GM12872 (cell line): Measurements from ENCODE around the gene NEDD4L.

Experiments
- CTCF ChIP-seq: IDR thresholded peaks from 3 replicates; pipeline ENCODE4 v1.5.1; 2011; ENCODE audit warnings: low read depth, mild to moderate bottlenecking, low read length, moderate library complexity; ENCODE audit not compliant: insufficient read depth

Gene NEDD4L

GRCh38 chr18:58305792-58306191, 261.8 kb downstream of the NEDD4L start:
- TF ChIP-seq CTCF: no peak

GRCh38 chr18:58307441-58307840, 263.4 kb downstream of the NEDD4L start:
- TF ChIP-seq CTCF: no peak

- no peak for TF ChIP-seq CTCF
These were observed 264.4 kb downstream of the NEDD4L start for GRCh38 chr18:58308463-58308862.

- no peak for TF ChIP-seq CTCF
These were observed 265.1 kb downstream of the NEDD4L start for GRCh38 chr18:58309099-58309498.

GRCh38 chr18:58309610-58310239, 265.7 kb downstream of the NEDD4L start:
- no peak for TF ChIP-seq CTCF

GRCh38 chr18:58310517-58310916, 266.5 kb downstream of the NEDD4L start:
- TF ChIP-seq CTCF: no peak

GRCh38 chr18:58311390-58311789, 267.4 kb downstream of the NEDD4L start:
- TF ChIP-seq CTCF: no peak

GRCh38 chr18:58313491-58314032, 269.5 kb downstream of the NEDD4L start:
- TF ChIP-seq CTCF: no peak
